ENCODE data around the gene KRT74.

DNA sequence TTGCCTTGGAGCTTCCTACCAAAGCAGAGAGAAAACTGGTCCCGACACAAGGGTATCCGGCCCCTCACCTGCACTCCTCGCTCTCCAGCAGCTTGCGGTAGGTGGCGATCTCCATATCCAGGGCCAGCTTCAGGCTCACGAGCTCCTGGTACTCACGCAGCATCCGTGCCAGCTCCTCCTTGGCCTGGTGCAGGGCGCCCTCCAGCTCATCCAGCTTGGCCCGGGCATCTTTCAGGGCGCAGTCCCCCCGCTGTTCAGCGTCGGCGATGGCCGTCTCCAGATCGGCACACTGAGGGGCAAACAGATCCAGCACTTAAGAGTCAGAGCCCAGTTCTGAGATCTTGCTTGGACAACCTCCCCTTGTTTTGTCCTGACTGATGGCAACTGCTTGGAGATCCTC lies 13.9 kb upstream of the KRT74 start:
- TF ChIP-seq NFATC4 (CRISPR knock-in tag; IDR thresholded peaks at IDR 0.05) (no peak), ZBTB21 (CRISPR knock-in tag; IDR thresholded peaks at IDR 0.05; ENCODE audit: borderline replicate concordance) (no peak), JUN (CRISPR knock-in tag; IDR thresholded peaks at IDR 0.05) (no peak), ZNF263 (CRISPR knock-in tag; IDR thresholded peaks at IDR 0.05; ENCODE audit: low read depth) (no peak), NFE2L1 (CRISPR knock-in tag; IDR thresholded peaks at IDR 0.05) (no peak), ESRRA (CRISPR knock-in tag; IDR thresholded peaks at IDR 0.05; ENCODE audit: borderline replicate concordance) (no peak), ATF2 (CRISPR knock-in tag; IDR thresholded peaks at IDR 0.05; ENCODE audit: borderline replicate concordance, low read depth) (no peak)
- TF ChIP-seq, protein P1, sequence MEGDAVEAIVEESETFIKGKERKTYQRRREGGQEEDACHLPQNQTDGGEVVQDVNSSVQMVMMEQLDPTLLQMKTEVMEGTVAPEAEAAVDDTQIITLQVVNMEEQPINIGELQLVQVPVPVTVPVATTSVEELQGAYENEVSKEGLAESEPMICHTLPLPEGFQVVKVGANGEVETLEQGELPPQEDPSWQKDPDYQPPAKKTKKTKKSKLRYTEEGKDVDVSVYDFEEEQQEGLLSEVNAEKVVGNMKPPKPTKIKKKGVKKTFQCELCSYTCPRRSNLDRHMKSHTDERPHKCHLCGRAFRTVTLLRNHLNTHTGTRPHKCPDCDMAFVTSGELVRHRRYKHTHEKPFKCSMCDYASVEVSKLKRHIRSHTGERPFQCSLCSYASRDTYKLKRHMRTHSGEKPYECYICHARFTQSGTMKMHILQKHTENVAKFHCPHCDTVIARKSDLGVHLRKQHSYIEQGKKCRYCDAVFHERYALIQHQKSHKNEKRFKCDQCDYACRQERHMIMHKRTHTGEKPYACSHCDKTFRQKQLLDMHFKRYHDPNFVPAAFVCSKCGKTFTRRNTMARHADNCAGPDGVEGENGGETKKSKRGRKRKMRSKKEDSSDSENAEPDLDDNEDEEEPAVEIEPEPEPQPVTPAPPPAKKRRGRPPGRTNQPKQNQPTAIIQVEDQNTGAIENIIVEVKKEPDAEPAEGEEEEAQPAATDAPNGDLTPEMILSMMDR (IDR thresholded peaks at IDR 0.05) = no peak
- TF ChIP-seq, protein P2, sequence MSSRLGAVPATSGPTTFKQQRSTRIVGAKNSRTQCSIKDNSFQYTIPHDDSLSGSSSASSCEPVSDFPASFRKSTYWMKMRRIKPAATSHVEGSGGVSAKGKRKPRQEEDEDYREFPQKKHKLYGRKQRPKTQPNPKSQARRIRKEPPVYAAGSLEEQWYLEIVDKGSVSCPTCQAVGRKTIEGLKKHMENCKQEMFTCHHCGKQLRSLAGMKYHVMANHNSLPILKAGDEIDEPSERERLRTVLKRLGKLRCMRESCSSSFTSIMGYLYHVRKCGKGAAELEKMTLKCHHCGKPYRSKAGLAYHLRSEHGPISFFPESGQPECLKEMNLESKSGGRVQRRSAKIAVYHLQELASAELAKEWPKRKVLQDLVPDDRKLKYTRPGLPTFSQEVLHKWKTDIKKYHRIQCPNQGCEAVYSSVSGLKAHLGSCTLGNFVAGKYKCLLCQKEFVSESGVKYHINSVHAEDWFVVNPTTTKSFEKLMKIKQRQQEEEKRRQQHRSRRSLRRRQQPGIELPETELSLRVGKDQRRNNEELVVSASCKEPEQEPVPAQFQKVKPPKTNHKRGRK (CRISPR knock-in tag; IDR thresholded peaks at IDR 0.05; ENCODE audit: borderline replicate concordance) = no peak
